SU-DHL-6 (cell line): Measurements from ENCODE around the gene CATSPER1.

Source experiments
- EZH2phosphoT487 ChIP-seq: fragments of 200-600 bp; sonication (generic), shearing (Covaris generic); conservative IDR thresholded peaks from 2 replicates; pipeline ENCODE4 v1.6.1; 2018; ENCODE audit warnings: mild to moderate bottlenecking, antibody characterized with exemption, low read length, moderate library complexity, mixed read lengths
- TF ChIP-seq, protein P1 (sequence below): fragments of 200-600 bp; sonication (generic); IDR thresholded peaks from one replicate; pipeline ENCODE4 v1.5.1; 2017; ENCODE audit warnings: antibody characterized with exemption, mild to moderate bottlenecking, low read length, moderate library complexity; ENCODE audit not compliant: insufficient read depth, poor library complexity, severe bottlenecking

DNA sequence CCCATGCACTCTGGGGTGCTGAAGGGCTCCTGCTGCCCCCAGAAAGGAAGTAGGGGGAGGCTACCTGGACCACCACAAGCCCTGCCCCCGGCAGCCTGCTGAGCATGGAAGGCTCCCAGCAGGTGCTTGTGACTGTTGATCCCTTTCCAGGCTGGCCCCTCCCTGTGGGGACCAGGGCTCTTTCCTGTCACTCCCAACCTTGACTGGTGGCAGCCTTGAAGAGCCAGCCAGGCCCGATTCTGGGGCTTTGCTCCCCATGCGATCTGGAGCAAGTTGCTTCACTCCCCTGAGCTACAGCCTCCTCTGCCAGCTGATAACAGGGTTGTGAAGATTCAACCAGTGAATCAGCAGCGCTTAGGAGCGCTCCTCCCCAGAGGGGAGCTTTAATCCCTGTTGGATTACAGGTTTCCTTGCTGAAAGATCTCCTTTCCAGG is 19.1 kb downstream of the CATSPER1 start:
- TF ChIP-seq, protein P1, sequence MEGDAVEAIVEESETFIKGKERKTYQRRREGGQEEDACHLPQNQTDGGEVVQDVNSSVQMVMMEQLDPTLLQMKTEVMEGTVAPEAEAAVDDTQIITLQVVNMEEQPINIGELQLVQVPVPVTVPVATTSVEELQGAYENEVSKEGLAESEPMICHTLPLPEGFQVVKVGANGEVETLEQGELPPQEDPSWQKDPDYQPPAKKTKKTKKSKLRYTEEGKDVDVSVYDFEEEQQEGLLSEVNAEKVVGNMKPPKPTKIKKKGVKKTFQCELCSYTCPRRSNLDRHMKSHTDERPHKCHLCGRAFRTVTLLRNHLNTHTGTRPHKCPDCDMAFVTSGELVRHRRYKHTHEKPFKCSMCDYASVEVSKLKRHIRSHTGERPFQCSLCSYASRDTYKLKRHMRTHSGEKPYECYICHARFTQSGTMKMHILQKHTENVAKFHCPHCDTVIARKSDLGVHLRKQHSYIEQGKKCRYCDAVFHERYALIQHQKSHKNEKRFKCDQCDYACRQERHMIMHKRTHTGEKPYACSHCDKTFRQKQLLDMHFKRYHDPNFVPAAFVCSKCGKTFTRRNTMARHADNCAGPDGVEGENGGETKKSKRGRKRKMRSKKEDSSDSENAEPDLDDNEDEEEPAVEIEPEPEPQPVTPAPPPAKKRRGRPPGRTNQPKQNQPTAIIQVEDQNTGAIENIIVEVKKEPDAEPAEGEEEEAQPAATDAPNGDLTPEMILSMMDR, result no peak
- no peak for TF ChIP-seq EZH2phosphoT487
